Ishikawa (cell line): ENCODE data around the gene MGMT.

Experiments used
- NFIC ChIP-seq: IDR thresholded peaks from 2 replicates; pipeline ENCODE4 v1.6.1; 2012
- TAF1 ChIP-seq: IDR thresholded peaks from 2 replicates; pipeline ENCODE4 v1.6.1; 2012; ENCODE audit warnings: low read depth, mild to moderate bottlenecking

DNA sequence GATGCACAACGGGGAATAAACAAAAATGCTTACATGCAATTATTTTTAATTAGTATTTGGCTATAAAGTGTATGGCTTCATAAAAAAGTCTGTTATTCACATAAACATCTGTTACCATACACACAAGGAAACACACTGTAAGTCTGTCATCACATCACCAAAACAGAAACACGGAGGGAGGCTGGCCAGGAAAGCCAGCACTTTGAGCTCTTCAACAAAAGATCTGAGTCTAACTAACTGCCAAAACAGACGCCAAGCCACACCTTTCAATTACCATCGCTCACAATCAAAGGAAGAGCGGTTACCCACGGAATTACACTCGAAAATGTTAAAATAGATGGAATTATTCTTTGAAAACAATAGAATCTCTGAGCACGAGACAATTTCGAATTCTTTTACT, 49.2 kb upstream of the MGMT start:
- TF ChIP-seq TAF1 = no peak
- no peak for TF ChIP-seq NFIC
